ENCODE results near the gene ZNF813.

ZNF813 gene

DNA sequence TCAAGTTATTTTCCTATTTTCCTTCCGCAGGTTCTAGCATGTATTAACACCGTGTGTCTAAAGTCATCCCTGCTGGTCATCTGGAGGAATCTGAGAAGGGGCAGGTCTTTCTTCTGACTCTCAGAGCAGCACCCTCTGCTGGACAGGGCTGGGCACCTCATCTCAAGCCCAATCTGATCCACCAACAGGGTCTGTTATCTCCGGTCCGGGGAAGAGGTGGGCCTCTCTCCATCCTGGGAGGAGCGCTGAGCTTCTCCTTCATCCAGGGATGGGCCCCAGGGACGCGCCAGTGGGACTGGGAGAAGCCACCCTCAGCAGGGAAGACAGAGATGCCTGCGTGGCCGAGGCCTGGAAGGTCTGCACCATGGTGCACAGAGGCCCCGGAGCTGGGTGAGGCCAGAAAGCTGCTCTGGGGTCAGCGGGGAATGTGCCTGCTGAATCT, 44.4 kb downstream of the ZNF813 start:
- TF ChIP-seq, protein P1, sequence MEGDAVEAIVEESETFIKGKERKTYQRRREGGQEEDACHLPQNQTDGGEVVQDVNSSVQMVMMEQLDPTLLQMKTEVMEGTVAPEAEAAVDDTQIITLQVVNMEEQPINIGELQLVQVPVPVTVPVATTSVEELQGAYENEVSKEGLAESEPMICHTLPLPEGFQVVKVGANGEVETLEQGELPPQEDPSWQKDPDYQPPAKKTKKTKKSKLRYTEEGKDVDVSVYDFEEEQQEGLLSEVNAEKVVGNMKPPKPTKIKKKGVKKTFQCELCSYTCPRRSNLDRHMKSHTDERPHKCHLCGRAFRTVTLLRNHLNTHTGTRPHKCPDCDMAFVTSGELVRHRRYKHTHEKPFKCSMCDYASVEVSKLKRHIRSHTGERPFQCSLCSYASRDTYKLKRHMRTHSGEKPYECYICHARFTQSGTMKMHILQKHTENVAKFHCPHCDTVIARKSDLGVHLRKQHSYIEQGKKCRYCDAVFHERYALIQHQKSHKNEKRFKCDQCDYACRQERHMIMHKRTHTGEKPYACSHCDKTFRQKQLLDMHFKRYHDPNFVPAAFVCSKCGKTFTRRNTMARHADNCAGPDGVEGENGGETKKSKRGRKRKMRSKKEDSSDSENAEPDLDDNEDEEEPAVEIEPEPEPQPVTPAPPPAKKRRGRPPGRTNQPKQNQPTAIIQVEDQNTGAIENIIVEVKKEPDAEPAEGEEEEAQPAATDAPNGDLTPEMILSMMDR (IDR thresholded peaks at IDR 0.05), result peak; percentile 86

GRCh38 chr19:53517114-53517741, 49.7 kb downstream of the ZNF813 start:
- TF ChIP-seq, protein P1 (IDR thresholded peaks at IDR 0.05), result no peak

DNA sequence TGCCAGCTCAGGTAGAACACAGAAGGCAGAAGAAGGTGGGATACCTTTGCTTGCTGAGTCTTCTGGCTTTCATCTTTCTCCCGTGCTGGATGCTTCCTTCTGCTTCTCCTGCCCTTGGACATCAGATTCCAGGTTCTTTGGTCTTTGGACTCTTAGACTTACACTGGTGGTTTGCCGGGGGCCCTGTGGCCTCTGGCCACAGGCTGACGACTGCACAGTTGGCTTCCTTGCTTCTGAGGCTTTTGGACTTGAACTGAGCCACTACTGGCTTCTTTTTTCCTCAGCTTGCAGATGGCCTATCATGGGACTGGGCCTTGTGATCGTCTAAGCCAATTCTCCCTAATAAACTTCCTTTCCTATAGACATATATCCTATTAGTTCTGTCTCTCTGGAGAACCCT, 50.6 kb downstream of the ZNF813 start:
- TF ChIP-seq, protein P1 (IDR thresholded peaks at IDR 0.05), result no peak

DNA sequence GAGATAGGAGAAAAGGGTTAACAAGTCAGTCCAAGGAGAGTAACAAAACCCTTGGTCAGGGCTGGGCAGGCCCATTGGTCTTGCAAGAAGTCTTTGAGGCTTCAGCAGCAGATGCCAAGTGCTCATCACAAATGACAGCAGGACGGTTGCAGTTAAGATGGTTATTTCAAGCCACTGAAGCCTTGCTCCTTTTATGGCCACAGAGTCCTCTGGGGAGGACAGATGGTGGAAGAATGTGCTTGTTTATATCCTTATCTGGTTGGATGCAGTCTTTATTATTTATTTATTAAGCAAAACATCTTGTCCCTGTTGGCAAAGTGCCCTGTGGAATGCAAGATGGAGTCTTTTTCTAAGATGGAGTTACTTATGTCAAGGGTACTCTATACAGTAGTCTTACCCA, 51.2 kb downstream of the ZNF813 start:
- TF ChIP-seq, protein P1 (IDR thresholded peaks at IDR 0.05), result no peak

DNA sequence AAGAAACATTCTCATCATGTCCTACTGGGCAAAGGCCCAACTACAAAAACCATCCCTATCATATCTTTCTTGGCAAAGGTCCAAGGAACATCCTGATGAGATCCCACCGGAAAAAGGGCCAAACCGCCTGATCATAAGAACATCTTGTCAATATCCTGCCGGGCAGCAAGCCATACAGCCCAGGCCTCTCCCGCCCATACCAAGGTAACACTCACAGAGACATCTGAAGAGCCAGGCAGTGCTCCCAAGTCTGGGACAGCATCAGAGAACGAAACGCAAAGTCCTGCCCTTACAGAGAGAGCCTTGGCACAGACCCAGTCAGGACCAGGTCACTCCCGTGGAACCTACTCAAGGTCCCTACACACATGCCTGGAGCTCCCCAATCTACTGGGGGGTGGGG, 51.9 kb downstream of the ZNF813 start:
- TF ChIP-seq, protein P1 (IDR thresholded peaks at IDR 0.05), result no peak

GRCh38 chr19:53520163-53520546, 52.6 kb downstream of the ZNF813 start:
- TF ChIP-seq, protein P1 (IDR thresholded peaks at IDR 0.05), result no peak

DNA sequence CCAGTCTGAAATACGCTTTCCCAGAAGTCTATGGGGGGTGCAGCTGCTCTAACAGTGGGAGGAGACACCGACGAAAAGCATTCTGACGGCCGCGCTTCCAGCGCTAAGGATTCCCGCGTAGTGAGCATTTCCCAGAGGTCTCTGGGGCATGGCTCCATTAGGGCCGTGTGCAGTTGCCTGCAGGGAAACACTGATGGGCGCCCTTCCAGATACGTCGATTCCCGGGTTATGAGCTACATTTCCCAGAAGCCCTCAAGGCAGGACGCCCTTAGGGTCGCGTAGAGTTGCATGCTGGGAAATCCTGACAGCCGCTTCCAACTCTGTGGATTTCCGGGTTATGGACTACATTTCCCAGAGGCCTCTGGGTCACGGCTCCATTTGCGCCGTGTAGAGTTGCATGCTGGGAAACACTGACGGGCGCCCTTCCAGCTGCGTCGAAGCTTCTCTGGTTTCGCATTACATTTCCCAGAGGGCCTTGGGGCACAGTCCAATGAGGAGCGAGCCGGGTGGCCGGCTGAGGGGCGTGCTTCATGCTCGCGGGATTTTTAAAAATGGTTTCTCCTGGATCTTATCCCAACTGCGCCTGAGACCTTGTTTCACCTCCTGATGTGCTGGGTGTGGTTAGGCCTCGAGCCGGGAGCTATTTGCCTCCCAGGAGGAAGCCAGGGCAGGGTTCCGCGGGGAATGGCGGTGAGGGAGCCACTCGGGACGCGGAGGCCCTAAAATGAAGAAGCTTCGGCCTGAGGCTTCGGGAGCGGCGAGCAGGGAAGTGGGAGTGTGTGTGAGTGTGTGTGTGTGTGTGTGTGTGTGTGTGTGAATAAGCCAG, 53.2 kb downstream of the ZNF813 start:
- TF ChIP-seq, protein P1 (IDR thresholded peaks at IDR 0.05), result no peak

All from LNCAP (cell line).